ENCODE data around the gene DUSP22.
"Not testable (repeated sequence)": the region's sequence is repeated elsewhere in the genome, so short reads cannot be mapped to it uniquely, and the experiment has no call there.

Gene DUSP22

DNA sequence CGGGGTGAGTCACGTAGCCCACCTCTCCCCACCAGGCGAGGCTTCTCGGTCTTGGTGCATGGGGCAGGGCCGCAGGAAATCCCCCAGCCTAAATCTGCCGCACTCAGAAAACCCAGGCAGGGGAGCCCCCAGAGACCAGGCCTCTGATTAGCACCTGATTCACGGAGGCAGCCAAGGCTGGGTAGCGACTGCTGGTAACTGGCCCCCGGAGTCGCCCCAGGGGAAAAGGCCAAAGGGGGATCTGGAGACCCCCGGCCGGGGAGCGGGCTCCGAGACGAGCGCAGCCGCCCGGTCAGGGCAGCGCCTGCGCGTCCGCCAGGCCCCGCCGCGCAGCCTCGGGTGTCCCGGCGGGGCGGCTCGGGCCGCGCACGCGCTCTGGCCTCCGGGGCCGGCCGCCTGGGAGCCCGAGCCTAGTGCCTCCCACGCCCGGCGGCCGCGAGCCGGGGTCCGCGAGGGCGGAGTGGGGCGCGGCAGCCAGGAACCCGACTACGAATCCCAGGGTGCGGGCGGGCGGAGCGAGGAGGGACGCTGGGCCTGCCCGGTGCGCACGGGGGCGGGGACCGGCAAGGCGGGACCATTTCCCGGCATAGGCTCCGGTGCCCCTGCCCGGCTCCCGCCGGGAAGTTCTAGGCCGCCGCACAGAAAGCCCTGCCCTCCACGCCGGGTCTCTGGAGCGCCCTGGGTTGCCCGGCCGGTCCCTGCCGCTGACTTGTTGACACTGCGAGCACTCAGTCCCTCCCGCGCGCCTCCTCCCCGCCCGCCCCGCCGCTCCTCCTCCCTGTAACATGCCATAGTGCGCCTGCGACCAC, at the start of gene DUSP22:
Gene DUSP22 (plus strand): TSS at position 791 of the 809 bp plus-strand sequence. CDS start 53 bp downstream, outside the sequence.
- peaks cover 35% of the 10 kb centered on the region for H3K4me1 ChIP-seq (ENCODE audit: control insufficient read depth, insufficient read depth, low read length)
- H3K4me3 ChIP-seq (ENCODE audit: low read length): peak within 1 kb of the TSS; percentile 85
- H3K9ac ChIP-seq (ENCODE audit: low read length): peak within 1 kb of the TSS; percentile 91
- peak; percentile 95 for DNase-seq (ENCODE audit: low read depth)
- H3K36me3 ChIP-seq (ENCODE audit: control insufficient read depth, insufficient read depth, low read length, severe bottlenecking): no peaks in the 10 kb centered on the region
- H3K27me3 ChIP-seq (replicated peaks; ENCODE audit: control insufficient read depth, insufficient read depth, low read length): no peaks in the 10 kb centered on the region
- H3K9me3 ChIP-seq (ENCODE audit: control insufficient read depth, low read length): no peaks in the 10 kb centered on the region

DNA sequence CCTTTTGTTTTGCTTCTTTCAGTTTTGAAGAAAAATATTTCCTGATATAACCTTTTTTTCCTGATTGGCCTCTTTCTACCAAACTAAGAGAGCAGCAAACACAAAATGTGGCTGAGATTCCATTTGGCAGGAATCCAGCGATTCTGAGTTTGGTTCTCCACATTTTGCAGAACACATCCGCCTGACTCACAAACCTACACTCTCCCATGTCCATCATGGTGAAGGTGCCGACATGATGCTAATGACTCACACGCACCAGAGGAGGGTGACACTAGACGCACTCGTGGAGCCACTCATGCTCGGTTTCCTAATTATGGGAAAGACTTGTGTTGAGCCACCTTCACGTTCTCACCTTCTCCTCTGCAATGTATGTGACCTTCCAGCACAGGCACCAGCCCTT, 45.9 kb upstream of the DUSP22 start:
- no peak for DNase-seq (ENCODE audit: low read depth)

DNA sequence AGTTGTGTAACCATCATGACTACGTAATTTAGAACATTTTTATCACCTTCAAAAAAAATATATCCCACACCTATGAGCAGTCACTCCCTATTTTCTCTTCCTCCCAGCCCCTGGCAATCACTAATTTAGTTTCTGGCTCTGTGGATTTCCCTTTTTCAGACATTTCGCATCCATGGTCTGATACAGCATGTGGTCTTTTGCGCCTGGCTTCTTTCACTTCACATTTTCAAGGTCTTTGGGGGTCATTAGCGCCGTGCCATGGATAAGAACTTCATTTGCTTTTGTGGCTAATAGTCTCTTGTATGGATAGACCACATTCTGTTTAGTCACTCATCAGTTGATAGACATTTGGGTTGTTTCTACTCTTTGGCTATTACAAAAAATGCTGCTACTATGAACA, 44.9 kb upstream of the DUSP22 start:
- no peak for DNase-seq (ENCODE audit: low read depth)
- Histone ChIP-seq H3K4me1 (ENCODE audit: control insufficient read depth, insufficient read depth, low read length) (peaks cover 2% of the 10 kb centered on the region), H3K9me3 (ENCODE audit: control insufficient read depth, low read length) (peaks cover 7% of the 10 kb centered on the region), H3K4me3 (ENCODE audit: low read length) (no peak overlapping the region), H3K27me3 (replicated peaks; ENCODE audit: control insufficient read depth, insufficient read depth, low read length) (no peaks in the 10 kb centered on the region), H3K9ac (ENCODE audit: low read length) (no peak overlapping the region), H3K36me3 (ENCODE audit: control insufficient read depth, insufficient read depth, low read length, severe bottlenecking) (no peaks in the 10 kb centered on the region)

More for the DNA sequence above, 45.9 kb upstream of the DUSP22 start:
- H3K4me3 ChIP-seq (ENCODE audit: low read length): no peak overlapping the region
- H3K9ac ChIP-seq (ENCODE audit: low read length): no peak overlapping the region
- no peaks in the 10 kb centered on the region for H3K4me1 ChIP-seq (ENCODE audit: control insufficient read depth, insufficient read depth, low read length)
- peaks cover 7% of the 10 kb centered on the region for H3K9me3 ChIP-seq (ENCODE audit: control insufficient read depth, low read length)
- no peaks in the 10 kb centered on the region for H3K36me3 ChIP-seq (ENCODE audit: control insufficient read depth, insufficient read depth, low read length, severe bottlenecking)
- no peaks in the 10 kb centered on the region for H3K27me3 ChIP-seq (replicated peaks; ENCODE audit: control insufficient read depth, insufficient read depth, low read length)

- H3K4me3 ChIP-seq (ENCODE audit: low read length); H3K4me1 ChIP-seq (ENCODE audit: control insufficient read depth, insufficient read depth, low read length); H3K27me3 ChIP-seq (replicated peaks; ENCODE audit: control insufficient read depth, insufficient read depth, low read length); H3K36me3 ChIP-seq (ENCODE audit: control insufficient read depth, insufficient read depth, low read length, severe bottlenecking); H3K9ac ChIP-seq (ENCODE audit: low read length); DNase-seq (ENCODE audit: low read depth); H3K9me3 ChIP-seq (ENCODE audit: control insufficient read depth, low read length): not testable (repeated sequence)
Observed at GRCh38 chr6:248046-248445, 44.2 kb upstream of the DUSP22 start.

GRCh38 chr6:250676-251075, 41.6 kb upstream of the DUSP22 start:
- Histone ChIP-seq H3K4me1 (ENCODE audit: control insufficient read depth, insufficient read depth, low read length) (peaks cover 11% of the 10 kb centered on the region), H3K36me3 (ENCODE audit: control insufficient read depth, insufficient read depth, low read length, severe bottlenecking) (no peaks in the 10 kb centered on the region), H3K9me3 (ENCODE audit: control insufficient read depth, low read length) (no peaks in the 10 kb centered on the region), H3K9ac (ENCODE audit: low read length) (no peak overlapping the region), H3K27me3 (replicated peaks; ENCODE audit: control insufficient read depth, insufficient read depth, low read length) (no peaks in the 10 kb centered on the region), H3K4me3 (ENCODE audit: low read length) (no peak overlapping the region)
- DNase-seq (ENCODE audit: low read depth): no peak

- Histone ChIP-seq H3K27me3 (replicated peaks; ENCODE audit: control insufficient read depth, insufficient read depth, low read length) (no peaks in the 10 kb centered on the region), H3K4me1 (ENCODE audit: control insufficient read depth, insufficient read depth, low read length) (peaks cover 13% of the 10 kb centered on the region), H3K9me3 (ENCODE audit: control insufficient read depth, low read length) (no peaks in the 10 kb centered on the region), H3K36me3 (ENCODE audit: control insufficient read depth, insufficient read depth, low read length, severe bottlenecking) (no peaks in the 10 kb centered on the region), H3K9ac (ENCODE audit: low read length) (no peak overlapping the region), H3K4me3 (ENCODE audit: low read length) (no peak overlapping the region)
- no peak for DNase-seq (ENCODE audit: low read depth)
Observed at GRCh38 chr6:251920-252319, 40.4 kb upstream of the DUSP22 start.

DNA sequence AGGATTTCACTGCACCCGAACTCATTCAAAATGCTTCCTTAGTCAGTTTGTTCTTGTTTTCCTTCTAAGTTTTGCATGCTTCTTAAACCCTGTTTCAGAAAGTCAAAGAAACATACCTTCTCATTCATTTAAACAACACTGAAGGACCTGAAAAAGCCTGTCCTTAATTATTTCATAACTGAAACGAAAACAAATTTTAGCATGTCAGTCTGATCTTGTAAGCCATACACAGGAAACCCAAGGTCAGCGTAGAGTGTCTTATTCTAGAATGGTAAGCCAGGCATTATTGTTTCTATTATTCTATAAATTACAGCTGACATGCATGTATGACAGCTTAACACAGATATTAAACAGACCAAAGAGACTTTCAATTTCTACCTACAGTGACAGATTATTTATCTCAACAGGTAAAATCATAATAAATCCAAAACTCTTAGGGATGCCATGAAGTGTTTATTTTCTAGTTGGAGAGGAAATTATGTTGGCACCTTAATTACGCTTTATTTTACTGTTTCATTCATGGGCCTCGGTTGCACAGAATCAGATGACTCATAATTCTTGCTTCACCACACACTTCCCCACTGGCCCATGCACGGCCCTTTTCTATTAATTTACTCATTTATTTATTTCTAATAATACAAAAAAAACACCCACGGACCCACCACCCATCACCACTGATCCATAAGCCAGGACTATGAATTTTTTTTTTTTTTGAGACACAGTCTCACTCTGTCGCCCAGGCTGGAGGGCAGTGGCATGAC, 39.3 kb upstream of the DUSP22 start:
- H3K27me3 ChIP-seq (replicated peaks; ENCODE audit: control insufficient read depth, insufficient read depth, low read length): no peaks in the 10 kb centered on the region
- no peak for DNase-seq (ENCODE audit: low read depth)
- no peak overlapping the region for H3K4me3 ChIP-seq (ENCODE audit: low read length)
- H3K9me3 ChIP-seq (ENCODE audit: control insufficient read depth, low read length): no peaks in the 10 kb centered on the region
- no peak overlapping the region for H3K9ac ChIP-seq (ENCODE audit: low read length)
- H3K4me1 ChIP-seq (ENCODE audit: control insufficient read depth, insufficient read depth, low read length): peaks cover 22% of the 10 kb centered on the region
- H3K36me3 ChIP-seq (ENCODE audit: control insufficient read depth, insufficient read depth, low read length, severe bottlenecking): no peaks in the 10 kb centered on the region

DNA sequence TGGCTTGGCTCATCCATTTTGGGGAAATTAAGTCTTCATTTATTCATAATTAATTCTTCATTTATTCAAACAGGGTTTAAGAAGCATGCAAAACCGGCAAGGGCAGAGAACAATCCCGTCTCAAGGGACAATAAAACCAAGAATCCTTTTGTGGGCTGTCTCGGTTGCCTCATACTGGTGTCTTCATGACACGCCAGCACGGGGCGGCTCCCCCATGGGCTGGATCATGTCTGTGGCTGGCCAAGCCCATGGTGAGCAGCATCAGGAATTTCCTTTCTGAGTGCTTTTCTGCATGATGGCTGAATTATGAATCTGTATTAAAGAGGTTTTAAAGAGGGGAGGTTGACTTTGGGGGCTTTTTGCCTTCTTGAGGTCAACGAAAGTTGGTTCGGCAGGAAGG, 38.3 kb upstream of the DUSP22 start:
- Histone ChIP-seq H3K4me1 (ENCODE audit: control insufficient read depth, insufficient read depth, low read length) (peaks cover 22% of the 10 kb centered on the region), H3K27me3 (replicated peaks; ENCODE audit: control insufficient read depth, insufficient read depth, low read length) (no peaks in the 10 kb centered on the region), H3K9ac (ENCODE audit: low read length) (no peak overlapping the region), H3K4me3 (ENCODE audit: low read length) (peak overlapping the region; percentile 29), H3K36me3 (ENCODE audit: control insufficient read depth, insufficient read depth, low read length, severe bottlenecking) (no peaks in the 10 kb centered on the region), H3K9me3 (ENCODE audit: control insufficient read depth, low read length) (no peaks in the 10 kb centered on the region)
- DNase-seq (ENCODE audit: low read depth): no peak

DNA sequence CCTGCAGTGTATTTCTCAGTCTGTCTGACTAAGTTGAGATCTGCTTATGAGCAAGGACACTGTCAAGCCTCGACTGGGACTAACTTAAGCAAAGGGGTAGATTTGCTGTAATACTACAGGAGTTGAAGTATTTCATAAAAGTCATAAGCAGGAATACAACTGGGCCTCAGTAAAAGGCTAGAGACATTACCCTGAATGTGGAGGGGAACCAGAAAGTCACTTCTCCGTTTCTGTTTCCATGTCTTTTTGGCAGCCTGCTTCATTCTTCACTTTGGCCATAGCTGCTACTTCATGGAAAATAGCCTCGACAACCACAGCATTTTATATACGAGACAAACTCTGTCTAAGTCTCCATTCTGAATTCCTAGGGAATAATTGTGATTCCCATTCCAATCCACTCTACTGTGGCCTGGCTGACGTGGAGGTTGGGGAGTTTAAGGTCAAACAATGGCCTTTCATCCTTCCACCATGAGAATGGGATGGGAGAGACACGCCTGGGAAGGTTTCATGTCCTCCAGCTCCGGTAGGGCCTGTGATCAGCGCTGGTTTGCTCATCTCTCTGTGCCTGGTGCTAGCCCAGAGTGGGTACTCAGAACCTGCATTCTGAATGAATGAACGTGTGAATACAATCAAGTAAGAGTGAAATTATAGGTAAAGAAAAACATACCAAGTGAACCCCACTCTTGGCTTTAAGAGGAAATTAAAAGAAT, 37.1 kb upstream of the DUSP22 start:
- no peaks in the 10 kb centered on the region for H3K36me3 ChIP-seq (ENCODE audit: control insufficient read depth, insufficient read depth, low read length, severe bottlenecking)
- DNase-seq (ENCODE audit: low read depth): no peak
- H3K4me3 ChIP-seq (ENCODE audit: low read length): no peak overlapping the region
- no peaks in the 10 kb centered on the region for H3K9me3 ChIP-seq (ENCODE audit: control insufficient read depth, low read length)
- peaks cover 22% of the 10 kb centered on the region for H3K4me1 ChIP-seq (ENCODE audit: control insufficient read depth, insufficient read depth, low read length)
- no peaks in the 10 kb centered on the region for H3K27me3 ChIP-seq (replicated peaks; ENCODE audit: control insufficient read depth, insufficient read depth, low read length)
- H3K9ac ChIP-seq (ENCODE audit: low read length): no peak overlapping the region

DNA sequence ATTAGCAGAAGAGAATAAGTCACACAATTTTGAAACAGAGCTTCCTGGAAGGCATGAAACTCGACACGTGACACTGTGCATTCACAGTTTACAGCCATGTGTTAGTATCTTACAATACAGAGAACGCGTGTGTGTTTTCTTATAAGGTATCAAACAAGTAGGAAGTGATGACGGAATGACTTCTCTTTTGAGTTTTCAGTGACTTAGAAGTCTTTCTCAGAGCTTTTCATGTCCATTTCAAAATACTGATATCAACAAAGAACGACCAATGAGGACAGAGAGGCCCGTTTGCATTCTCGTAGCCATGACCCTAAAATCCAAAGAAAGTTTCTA, 36.6 kb upstream of the DUSP22 start:
- Histone ChIP-seq H3K36me3 (ENCODE audit: control insufficient read depth, insufficient read depth, low read length, severe bottlenecking) (no peaks in the 10 kb centered on the region), H3K9me3 (ENCODE audit: control insufficient read depth, low read length) (no peaks in the 10 kb centered on the region), H3K9ac (ENCODE audit: low read length) (no peak overlapping the region), H3K4me3 (ENCODE audit: low read length) (no peak overlapping the region), H3K27me3 (replicated peaks; ENCODE audit: control insufficient read depth, insufficient read depth, low read length) (no peaks in the 10 kb centered on the region), H3K4me1 (ENCODE audit: control insufficient read depth, insufficient read depth, low read length) (peaks cover 22% of the 10 kb centered on the region)
- no peak for DNase-seq (ENCODE audit: low read depth)

DNA sequence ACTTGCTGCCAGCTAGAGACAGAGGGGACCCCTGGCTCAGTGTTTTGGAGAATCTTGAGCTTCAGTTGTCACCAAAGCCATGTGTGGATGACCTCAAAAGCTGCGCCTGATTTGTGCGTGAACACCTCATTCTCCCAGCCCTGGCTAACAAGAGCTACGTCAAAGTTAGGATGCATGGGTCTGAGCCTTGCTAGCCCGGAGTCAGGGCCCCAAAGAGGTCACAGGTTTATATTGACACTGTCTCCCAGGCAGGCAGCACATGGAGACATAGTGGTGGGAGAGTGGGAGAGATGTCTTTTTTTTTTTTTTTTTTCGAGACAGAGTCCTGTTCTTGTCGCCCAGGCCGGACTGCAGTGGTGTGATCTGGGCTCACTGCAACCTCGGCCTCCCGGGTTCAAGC, 36.1 kb upstream of the DUSP22 start:
- DNase-seq (ENCODE audit: low read depth): no peak
- no peaks in the 10 kb centered on the region for H3K36me3 ChIP-seq (ENCODE audit: control insufficient read depth, insufficient read depth, low read length, severe bottlenecking)
- no peak overlapping the region for H3K4me3 ChIP-seq (ENCODE audit: low read length)
- peaks cover 22% of the 10 kb centered on the region for H3K4me1 ChIP-seq (ENCODE audit: control insufficient read depth, insufficient read depth, low read length)
- H3K9ac ChIP-seq (ENCODE audit: low read length): no peak overlapping the region
- H3K9me3 ChIP-seq (ENCODE audit: control insufficient read depth, low read length): no peaks in the 10 kb centered on the region
- no peaks in the 10 kb centered on the region for H3K27me3 ChIP-seq (replicated peaks; ENCODE audit: control insufficient read depth, insufficient read depth, low read length)

Measured in adipocyte (in vitro differentiated cells).